HG02884 (cell line): ENCODE measurements around the gene MUC5AC.
"Not testable (repeated sequence)": the region's sequence is repeated elsewhere in the genome, so short reads cannot be mapped to it uniquely, and the experiment has no call there.

Experiments
- ATAC-seq: cut with Tn5 transposase; IDR thresholded peaks from one replicate; pipeline ENCODE4 v1.9.1; 2021; ENCODE audit warnings: mild to moderate bottlenecking, moderate library complexity; ENCODE audit not compliant: unreplicated experiment

The MUC5AC gene, protein sequence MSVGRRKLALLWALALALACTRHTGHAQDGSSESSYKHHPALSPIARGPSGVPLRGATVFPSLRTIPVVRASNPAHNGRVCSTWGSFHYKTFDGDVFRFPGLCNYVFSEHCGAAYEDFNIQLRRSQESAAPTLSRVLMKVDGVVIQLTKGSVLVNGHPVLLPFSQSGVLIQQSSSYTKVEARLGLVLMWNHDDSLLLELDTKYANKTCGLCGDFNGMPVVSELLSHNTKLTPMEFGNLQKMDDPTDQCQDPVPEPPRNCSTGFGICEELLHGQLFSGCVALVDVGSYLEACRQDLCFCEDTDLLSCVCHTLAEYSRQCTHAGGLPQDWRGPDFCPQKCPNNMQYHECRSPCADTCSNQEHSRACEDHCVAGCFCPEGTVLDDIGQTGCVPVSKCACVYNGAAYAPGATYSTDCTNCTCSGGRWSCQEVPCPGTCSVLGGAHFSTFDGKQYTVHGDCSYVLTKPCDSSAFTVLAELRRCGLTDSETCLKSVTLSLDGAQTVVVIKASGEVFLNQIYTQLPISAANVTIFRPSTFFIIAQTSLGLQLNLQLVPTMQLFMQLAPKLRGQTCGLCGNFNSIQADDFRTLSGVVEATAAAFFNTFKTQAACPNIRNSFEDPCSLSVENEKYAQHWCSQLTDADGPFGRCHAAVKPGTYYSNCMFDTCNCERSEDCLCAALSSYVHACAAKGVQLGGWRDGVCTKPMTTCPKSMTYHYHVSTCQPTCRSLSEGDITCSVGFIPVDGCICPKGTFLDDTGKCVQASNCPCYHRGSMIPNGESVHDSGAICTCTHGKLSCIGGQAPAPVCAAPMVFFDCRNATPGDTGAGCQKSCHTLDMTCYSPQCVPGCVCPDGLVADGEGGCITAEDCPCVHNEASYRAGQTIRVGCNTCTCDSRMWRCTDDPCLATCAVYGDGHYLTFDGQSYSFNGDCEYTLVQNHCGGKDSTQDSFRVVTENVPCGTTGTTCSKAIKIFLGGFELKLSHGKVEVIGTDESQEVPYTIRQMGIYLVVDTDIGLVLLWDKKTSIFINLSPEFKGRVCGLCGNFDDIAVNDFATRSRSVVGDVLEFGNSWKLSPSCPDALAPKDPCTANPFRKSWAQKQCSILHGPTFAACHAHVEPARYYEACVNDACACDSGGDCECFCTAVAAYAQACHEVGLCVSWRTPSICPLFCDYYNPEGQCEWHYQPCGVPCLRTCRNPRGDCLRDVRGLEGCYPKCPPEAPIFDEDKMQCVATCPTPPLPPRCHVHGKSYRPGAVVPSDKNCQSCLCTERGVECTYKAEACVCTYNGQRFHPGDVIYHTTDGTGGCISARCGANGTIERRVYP (N-terminal part only)

DNA sequence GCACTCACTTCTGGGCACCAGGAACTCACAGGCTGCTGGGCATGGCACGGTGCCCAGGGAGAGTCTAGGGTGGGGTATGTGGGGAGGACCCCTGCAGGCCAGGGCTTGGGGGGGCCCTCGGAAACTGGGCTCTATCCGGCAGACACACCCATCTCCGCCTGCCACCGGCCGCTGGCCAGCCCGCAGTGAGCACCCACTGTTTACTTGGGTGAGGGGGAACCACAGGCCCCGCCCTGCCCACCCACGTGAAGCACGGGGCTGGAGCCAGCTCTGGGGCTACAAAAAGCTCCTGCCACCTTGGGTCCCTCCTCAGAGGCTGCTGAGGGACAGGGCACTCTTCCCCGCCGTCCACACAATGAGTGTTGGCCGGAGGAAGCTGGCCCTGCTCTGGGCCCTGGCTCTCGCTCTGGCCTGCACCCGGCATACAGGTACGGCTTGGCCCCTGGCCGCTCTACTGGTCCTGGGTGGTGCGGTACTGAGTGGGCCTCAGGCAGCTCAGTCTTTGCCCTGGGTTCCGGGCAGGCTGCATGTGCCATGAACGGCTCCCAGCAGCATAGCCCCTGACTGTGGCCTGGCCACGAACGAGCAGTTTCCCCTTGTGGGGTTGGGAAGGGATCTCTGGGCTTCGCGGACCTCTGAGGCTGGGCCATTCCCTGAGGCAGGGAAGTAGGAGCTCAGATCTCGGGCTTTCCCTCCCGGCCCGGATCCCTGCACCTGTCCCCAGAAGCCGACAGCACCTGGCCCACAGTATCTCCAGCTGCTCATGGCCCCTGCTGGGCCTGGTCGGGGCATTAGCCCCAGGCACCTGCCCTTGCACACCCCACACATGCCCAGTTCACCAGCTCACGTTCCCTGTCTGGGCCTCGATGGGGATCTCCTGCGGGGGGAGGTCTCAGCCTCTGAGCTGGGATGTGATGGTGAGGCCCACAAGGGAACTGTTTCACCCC, at the start of gene MUC5AC:
TSS of gene MUC5AC (plus strand) at position 309 of the 947 bp plus-strand sequence. CDS start at position 356, 47 bp downstream.
- ATAC-seq, result no peak

DNA sequence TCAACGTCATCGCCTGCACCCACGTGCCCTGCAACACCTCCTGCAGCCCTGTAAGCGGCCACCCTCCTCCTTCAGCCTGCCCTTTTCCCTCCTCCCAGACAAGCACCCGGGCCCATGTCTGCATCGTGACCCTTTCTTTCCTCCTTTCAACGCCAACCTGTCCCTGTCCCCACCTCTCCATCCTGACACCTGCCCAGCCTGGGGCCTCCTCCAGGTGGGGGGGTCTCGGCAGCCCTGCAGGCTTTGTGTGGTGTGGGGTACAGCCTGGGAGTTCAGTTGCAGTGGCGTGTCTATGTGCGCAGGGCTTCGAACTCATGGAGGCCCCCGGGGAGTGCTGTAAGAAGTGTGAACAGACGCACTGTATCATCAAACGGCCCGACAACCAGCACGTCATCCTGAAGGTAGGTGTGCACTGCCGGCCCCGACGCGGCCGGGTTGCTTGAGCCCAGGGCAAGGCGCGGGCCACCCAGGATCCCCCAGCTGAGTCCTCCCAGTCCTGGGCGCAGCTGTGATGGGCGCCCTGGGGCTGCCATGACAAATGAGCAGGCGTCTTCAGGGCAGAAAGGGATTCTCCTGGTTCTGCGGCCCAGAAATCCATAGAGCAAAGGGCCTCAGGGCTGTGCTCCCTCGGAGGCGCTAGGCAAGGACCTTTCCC, 49.4 kb upstream of the MUC5AC start:
- ATAC-seq, result no peak

DNA sequence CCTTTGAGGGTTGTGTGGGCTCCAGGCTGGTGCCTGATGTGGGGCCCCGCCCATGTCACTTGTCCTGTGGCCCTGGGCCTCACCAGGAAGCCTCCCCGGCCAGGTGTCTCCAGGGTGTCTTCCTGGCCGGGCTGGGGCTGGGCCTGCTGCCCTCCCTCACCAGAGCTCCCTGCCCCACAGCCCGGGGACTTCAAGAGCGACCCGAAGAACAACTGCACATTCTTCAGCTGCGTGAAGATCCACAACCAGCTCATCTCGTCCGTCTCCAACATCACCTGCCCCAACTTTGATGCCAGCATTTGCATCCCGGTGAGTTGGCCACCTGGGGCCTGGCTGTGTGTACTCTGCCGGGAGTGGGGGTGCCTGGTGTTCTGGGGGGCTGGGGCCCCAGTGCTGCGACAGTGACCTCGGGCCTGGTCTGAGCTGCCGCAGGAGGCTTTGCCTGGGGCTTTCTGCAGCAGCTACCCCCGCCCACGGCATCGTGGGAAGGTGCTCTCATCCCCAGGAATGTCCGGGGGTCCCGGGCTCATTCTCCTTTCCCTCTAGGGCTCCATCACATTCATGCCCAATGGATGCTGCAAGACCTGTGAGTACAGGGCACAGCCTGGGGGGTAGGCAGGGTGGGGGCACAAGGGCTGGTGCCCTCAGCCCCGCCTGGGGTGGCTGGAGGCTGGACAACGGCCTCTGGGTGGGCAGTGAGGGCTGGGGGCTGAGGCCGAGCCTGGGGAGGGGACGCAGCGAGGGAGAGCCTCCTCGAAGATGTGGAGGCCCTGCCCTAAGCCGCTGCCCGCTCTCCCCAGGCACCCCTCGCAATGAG, 48.4 kb upstream of the MUC5AC start:
- no peak for ATAC-seq

DNA sequence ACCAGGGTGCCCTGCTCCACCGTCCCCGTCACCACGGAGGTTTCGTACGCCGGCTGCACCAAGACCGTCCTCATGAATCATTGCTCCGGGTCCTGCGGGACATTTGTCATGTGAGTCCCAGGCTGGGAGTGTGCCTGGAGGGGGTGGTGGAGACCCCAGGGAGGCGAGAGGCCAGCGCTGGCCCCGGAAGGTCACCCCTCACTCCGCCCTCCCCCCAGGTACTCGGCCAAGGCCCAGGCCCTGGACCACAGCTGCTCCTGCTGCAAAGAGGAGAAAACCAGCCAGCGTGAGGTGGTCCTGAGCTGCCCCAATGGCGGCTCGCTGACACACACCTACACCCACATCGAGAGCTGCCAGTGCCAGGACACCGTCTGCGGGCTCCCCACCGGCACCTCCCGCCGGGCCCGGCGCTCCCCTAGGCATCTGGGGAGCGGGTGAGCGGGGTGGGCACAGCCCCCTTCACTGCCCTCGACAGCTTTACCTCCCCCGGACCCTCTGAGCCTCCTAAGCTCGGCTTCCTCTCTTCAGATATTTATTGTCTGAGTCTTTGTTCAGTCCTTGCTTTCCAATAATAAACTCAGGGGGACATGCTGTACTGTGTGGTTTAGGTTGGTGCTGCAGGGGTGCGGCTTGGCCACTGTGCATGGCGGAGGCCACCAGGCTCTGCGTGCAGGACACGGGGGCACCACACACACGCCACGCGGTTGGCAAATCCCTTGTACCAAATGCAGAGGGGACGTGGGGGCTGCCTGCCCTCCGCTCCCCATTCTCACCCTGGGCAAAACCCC, 47.6 kb upstream of the MUC5AC start:
- no peak for ATAC-seq

DNA sequence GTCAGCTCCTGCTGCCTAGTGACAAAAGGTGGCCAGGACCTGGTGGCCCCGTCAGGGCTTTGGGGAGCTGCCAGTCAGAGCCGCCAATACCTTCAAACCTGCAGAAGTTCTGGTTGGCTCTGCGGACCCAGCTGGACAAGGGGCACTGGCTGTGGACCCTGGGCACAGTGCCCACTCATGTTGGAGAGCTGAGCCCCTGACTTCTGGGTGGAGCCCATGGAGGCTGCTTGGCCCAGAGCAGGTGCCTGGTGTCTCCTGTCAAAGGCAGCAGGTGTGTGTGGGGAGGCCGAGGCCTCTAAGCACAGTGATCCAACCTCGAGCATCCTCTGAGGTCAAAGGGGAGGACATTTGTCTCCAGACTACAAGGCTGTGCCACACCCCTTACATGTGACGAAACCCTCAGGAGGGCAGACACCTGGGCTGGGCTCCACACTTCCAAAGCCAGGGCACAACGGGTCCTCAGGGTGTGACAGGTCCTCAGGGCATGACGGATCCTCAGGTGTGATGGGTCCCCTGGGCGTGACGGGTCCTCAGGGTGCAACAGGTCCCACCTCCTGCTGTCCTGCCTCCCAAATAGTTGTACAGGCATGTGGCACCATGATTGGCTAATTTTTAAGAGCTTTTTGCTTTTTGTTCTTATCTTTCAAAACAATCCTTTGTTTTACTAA, 46.1 kb upstream of the MUC5AC start:
- no peak for ATAC-seq

DNA sequence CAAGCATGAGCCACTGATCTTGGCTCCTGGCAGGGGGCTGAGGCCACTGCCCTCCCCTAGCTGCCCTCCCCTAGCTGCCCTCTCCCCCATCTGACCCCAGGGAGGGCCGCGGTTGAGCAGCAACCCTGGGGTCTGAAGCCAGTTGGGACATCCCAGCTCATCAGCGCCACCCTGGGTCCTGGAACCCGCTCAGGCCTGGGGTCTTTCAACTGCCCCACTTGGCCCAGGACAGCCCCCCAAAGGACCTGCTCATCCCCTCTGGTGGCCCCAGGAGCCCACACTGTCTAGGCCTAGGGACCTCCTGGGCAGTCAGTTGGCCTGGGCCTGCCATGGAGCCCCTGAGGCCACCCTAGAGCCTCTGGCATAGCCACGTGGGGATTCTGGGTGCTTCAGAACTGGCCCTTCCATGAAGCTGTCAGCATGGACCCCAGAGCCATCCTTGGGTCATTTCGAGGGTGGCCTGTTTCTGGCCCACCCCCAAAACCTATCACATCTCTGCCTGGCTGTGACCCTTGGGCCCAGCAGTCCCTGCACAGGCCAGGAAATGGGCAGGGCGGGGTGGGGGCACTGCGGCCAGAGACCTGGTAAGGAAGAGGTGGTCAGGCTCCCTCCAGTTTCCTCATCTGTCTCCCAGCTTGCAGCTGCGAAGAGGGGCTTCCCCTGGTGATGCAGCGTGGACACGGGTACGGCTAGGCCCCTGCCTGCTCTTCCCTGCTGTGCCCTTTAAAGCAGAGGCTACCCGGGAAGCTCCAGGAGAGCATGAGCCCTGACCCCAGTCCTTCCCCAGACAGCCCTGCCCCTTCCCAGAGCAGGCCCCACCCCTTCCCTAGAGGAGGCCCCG, 45.2 kb upstream of the MUC5AC start:
- no peak for ATAC-seq

DNA sequence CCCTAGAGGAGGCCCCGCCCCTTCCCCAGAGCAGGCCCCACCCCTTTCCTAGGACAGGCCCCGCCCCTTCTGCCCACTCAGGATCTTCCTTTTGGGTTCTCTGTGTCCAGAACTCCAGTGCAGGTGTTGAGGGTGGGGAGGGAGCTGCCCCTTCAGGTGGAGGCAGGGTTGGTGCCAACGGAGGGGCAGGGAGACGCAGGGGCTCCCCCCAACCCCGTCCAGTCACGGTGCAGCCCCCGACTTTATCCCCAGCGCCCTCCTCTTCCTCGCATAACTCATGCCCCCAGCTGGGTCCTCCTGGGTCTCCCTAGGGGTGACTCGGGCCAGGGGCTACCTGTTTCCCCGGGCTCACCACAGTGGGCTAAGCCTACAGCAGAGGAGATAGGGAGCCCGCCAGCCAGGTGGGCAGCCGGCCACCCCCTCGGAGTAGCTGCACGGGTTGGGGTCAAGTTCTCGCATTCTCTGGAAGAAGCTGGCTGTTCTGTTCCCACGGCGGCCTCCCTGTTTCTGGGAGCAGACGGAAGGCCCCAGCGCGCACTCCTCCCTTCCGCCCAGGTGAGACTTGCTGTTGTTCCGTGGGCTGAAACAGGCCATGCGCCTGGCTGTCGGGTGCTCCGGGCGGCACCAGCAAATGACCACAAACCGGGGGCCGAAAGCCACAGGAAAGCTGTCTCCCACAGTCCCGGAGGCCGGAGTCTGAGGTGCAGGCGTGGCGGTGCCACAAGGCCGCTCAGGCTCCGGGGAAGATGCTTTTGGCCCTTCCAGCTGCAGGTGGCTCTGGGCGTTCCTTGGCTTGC, 44.1 kb upstream of the MUC5AC start:
- no peak for ATAC-seq

DNA sequence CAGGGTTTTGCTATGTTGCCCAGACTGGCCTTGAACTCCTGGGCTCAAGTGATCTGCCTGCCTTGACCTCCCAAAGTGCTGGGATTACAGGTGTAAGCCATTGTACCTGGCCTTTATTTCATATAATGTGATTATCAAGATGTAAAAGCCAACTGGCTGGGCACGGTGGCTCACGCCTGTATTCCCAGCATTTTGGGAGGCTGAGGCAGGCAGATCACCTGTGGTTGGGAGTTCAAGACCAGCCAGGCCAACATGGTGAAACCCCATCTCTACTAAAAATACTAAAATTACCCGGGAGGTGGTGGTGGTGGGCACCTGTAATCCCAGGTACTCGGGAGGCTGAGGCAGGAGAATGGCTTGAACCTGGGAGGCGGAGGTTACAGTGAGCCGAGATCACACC, 42.5 kb upstream of the MUC5AC start:
- ATAC-seq, result not testable (repeated sequence)

DNA sequence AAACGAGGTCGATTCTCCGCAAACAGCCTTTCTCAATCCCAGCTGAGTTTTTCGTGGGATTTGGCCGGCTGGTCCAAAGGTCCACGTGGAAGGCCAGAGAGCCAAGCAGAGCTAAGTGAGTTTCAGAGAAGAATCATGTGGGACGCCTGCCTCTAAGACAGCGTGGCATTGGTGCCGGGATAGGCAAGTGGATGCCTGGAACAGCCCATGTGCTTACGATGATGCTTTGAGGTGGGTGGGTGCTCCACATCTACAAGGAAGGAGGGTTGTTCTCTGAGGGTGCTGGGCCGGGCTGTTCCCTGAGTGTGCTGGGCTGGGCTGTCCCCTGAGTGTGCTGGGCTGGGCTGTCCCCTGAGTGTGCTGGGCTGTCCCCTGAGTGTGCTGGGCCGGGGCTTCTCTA, 41.6 kb upstream of the MUC5AC start:
- ATAC-seq, result no peak

DNA sequence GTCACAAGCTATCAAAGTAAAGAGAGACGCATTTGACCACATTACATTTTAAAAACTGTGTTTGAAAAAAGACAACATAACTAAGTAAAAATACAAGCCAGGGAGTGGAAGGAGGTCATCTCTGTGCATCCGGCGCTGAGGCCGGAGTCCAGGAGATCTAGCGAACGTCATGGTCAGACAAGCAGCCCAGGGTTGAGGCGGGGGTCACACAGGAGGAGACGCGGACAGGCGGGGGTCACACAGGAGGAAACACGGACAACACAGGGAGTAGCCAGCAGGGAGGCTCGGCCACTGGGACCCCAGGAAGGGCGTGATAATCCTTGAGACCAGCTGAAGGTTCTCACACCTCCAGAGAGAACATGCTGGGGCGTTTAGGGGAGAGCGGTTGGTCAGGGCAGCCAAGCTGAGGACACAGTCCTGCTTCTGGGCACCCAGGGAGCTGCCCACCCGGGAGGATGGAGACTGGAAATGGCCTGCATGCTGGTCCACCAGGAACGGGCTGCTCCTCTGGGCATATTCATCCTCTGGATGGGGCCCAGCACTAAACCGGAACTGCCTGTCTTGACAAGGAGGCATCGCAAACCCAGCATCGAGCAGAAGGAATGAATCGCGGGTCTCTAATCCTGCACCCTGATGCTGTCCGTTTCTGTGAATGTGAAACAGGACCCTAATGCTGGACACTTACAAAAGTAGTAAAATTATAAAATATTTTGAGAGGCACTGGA, 40.9 kb upstream of the MUC5AC start:
- ATAC-seq, result no peak

DNA sequence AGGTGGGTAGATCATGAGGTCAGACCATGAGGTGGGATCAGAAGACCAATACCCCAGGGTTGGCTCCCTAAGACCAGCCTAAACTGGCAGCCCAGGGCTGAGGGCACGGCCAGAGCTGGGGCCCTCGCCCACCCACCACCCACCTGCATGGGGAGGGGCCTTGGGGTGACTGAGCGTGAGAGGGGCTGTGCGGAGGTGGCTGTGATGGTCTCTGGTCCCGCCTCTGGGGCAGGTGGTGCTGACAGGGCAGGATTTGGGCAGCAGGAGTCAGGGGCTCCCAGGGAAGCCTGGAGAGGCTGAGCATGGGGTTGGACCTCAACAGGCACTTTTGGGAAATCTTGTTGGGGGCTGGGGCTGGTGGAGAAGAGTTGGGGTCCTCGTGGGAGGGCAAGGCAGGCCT, 39.8 kb upstream of the MUC5AC start:
- no peak for ATAC-seq

DNA sequence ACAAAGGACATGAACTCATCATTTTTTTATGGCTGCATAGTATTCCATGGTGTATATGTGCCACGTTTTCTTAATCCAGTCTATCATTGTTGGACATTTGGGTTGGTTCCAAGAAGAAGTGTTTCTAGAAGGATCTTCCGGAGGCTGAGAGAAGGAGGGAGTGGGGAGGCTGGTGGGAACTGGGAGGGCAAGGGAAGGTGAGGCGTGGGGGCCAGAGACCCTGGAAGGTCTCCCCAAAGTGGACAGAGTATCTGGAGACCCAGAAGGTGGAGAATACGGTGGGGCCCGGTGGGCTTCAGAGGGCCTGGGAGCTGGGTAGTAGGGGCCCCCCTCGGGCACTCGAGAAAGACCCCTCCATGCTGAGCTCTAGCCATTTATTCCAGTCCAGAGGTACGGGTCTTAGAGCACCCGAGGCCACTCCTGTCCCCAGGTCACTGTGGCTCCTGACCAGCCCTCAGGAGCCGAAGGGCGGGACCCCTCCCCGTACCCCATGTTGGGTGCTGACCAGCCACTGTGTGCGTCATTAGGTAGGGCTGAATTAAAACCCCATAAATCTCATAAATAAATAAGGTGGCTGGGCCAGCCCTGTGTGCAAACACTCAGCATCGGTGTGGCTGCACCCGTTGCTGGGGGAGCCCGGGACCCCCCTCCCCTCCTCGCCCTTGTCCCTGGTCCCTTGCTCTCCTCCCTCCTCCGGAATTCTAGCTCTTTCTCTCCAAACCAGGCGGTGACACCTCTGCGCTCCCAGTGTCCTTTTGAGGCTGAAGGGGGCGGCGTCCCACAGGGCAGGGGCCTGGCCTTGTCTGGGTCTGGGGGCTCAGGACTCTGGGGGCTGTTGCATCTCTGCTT, 38.8 kb upstream of the MUC5AC start:
- ATAC-seq, result no peak

DNA sequence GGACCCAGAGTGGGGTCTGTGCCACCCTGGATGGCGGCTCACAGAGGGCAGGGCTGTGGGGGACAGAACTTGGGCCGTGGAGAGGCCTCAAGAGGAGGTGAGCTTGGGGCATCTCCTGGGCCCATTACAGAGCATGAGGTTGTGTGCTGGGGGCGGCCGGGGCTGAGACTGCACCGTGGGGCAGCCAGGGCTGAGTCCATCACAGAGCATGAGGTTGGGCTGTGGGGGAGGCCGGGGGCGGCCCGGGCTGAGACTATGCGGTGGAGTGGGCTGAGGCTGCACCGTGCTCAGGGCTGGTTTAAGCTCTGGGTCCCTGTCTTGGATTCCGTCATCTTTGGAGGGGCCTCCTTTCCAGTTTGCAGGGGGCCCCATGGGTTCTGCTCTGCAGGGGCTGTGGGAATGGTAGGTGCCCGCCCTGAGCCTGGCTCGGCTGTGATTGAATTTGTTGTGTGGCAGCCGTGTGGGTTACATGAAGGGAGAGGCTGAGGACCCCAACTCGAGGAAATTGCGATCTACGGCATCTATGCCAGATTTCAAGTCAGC, 38.1 kb upstream of the MUC5AC start:
- no peak for ATAC-seq
